GM23338 (cell line): Measurements from ENCODE around the gene TCEA2. TPM values are rescaled to one million over a fixed set of nuclear protein-coding genes. Genes with fewer than 3 reads are reported as not detected.

Experiments
- ATAC-seq: fragments of 200-7000 bp; cut with Tn5 transposase; 3 replicates; pipeline ENCODE4 v1.9.1; 2020
- DNase-seq: peaks from one replicate; pipeline ENCODE4 v3.0.0-alpha.2; 2015; ENCODE audit warnings: low spot score
- H2AFZ ChIP-seq: fragments of 200-600 bp; sonication (generic); 2 replicates; pipeline ENCODE4 v1.8.0; 2016; ENCODE audit warnings: antibody characterized with exemption, mild to moderate bottlenecking, moderate library complexity
- H3F3A ChIP-seq: fragments of 200-600 bp; sonication (generic); replicated peaks from 2 replicates; pipeline ENCODE4 v1.8.0; 2017; ENCODE audit warnings: antibody characterized with exemption, mixed run types, low read depth
- H3K27ac ChIP-seq: fragments of 200-600 bp; sonication (generic); 2 replicates; pipeline ENCODE4 v1.6.1; 2016; ENCODE audit warnings: low read depth
- H3K27me3 ChIP-seq: fragments of 200-600 bp; sonication (generic); 2 replicates; pipeline ENCODE4 v1.8.0; 2016; ENCODE audit warnings: mild to moderate bottlenecking, mixed run types, moderate library complexity; ENCODE audit not compliant: insufficient read depth
- H3K36me3 ChIP-seq: fragments of 200-600 bp; sonication (generic); 2 replicates; pipeline ENCODE4 v1.8.0; 2016; ENCODE audit warnings: mild to moderate bottlenecking; ENCODE audit not compliant: insufficient read depth
- H3K4me1 ChIP-seq: fragments of 200-600 bp; sonication (generic); 2 replicates; pipeline ENCODE4 v1.8.0; 2016; ENCODE audit warnings: mild to moderate bottlenecking, moderate library complexity; ENCODE audit not compliant: insufficient read depth
- H3K4me2 ChIP-seq: fragments of 200-600 bp; sonication (generic); 2 replicates; pipeline ENCODE4 v1.7.1; 2017; ENCODE audit warnings: mixed run types
- H3K4me3 ChIP-seq: fragments of 200-600 bp; sonication (generic); 2 replicates; pipeline ENCODE4 v1.6.1; 2016; ENCODE audit warnings: mixed run types
- H3K79me2 ChIP-seq: fragments of 200-600 bp; sonication (generic); replicated peaks from 2 replicates; pipeline ENCODE4 v1.8.0; 2017; ENCODE audit warnings: mild to moderate bottlenecking; ENCODE audit not compliant: insufficient read depth
- H3K9me2 ChIP-seq: fragments of 200-600 bp; sonication (generic); 2 replicates; pipeline ENCODE4 v1.8.0; 2017; ENCODE audit not compliant: insufficient read depth
- H4K20me1 ChIP-seq: fragments of 200-600 bp; sonication (generic); replicated peaks from 2 replicates; pipeline ENCODE4 v1.8.0; 2017; ENCODE audit warnings: mild to moderate bottlenecking; ENCODE audit not compliant: insufficient read depth
- H3K27ac Mint-ChIP-seq: 2 replicates; pipeline ENCODE4 v1.8.0; 2020; ENCODE audit warnings: inconsistent platforms, mild to moderate bottlenecking, moderate library complexity, mixed read lengths
- H3K27me3 Mint-ChIP-seq: 3 replicates; pipeline ENCODE4 v1.8.0; 2022; ENCODE audit warnings: low read depth, mild to moderate bottlenecking, moderate library complexity, mixed read lengths, inconsistent platforms; ENCODE audit not compliant: insufficient read depth, poor library complexity
- H3K36me3 Mint-ChIP-seq: 3 replicates; pipeline ENCODE4 v1.8.0; 2021; ENCODE audit warnings: low read depth, mild to moderate bottlenecking, inconsistent platforms, moderate library complexity, mixed read lengths
- H3K4me1 Mint-ChIP-seq: 3 replicates; pipeline ENCODE4 v1.8.0; 2020; ENCODE audit warnings: mild to moderate bottlenecking, inconsistent platforms, mixed read lengths
- H3K4me3 Mint-ChIP-seq: 3 replicates; pipeline ENCODE4 v1.8.0; 2021; ENCODE audit warnings: moderate library complexity, mild to moderate bottlenecking, inconsistent platforms, mixed read lengths
- H3K9me3 Mint-ChIP-seq: 3 replicates; pipeline ENCODE4 v1.8.0; 2020; ENCODE audit warnings: moderate library complexity, mild to moderate bottlenecking, inconsistent platforms, mixed read lengths
- CREB1 ChIP-seq: fragments of 250-450 bp; sonication (Bioruptor Pico); IDR thresholded peaks from 2 replicates; pipeline ENCODE4 v1.5.0; 2020; ENCODE audit warnings: low read depth, mild to moderate bottlenecking, moderate library complexity
- EZH2 ChIP-seq: fragments of 200-600 bp; sonication (generic); IDR thresholded peaks from one replicate; pipeline ENCODE4 v1.8.0; 2017; ENCODE audit warnings: antibody characterized with exemption, mild to moderate bottlenecking, low read depth; ENCODE audit not compliant: unreplicated experiment
- EZH2phosphoT487 ChIP-seq: fragments of 200-600 bp; sonication (generic); IDR thresholded peaks from one replicate; pipeline ENCODE4 v1.8.1; 2018; ENCODE audit warnings: antibody characterized with exemption; ENCODE audit not compliant: unreplicated experiment
- JUNB ChIP-seq: IDR thresholded peaks from one replicate; pipeline ENCODE4 v1.6.1; 2016; ENCODE audit warnings: antibody characterized with exemption; ENCODE audit not compliant: unreplicated experiment
- NANOG ChIP-seq: IDR thresholded peaks from 2 replicates; pipeline ENCODE4 v1.6.1; 2016; ENCODE audit warnings: antibody characterized with exemption, borderline replicate concordance
- STAT1 ChIP-seq: IDR thresholded peaks from one replicate; pipeline ENCODE4 v1.6.1; 2016; ENCODE audit warnings: antibody characterized with exemption; ENCODE audit not compliant: unreplicated experiment
- ZNF114 ChIP-seq: fragments of 250-450 bp; sonication (Bioruptor Pico); IDR thresholded peaks from 2 replicates; pipeline ENCODE4 v1.5.0; 2020; ENCODE audit warnings: mild to moderate bottlenecking, moderate library complexity
- polyA plus RNA-seq: library from polyadenylated mRNA; unstranded; fragments of >200 nt; fragmentation: Nextera tagmentation; extraction: Ambion mirVana; gene quantifications from 2 replicates; pipeline ENCODE4 v1.2.1, GENCODE V29; 2016
- total RNA-seq: library from RNA; depleted of rRNA; stranded (reverse); fragments of >200 nt; shearing (Covaris generic); gene quantifications from 2 replicates; pipeline ENCODE4 v1.2.3, GENCODE V29; 2014
- TF ChIP-seq, protein P1 (sequence below): IDR thresholded peaks from 2 replicates; pipeline ENCODE4 v1.6.1; 2016; ENCODE audit warnings: antibody characterized with exemption
- TF ChIP-seq, protein P2 (sequence below): fragments of 250-450 bp; sonication (Bioruptor Pico); IDR thresholded peaks from 2 replicates; pipeline ENCODE4 v1.5.0; 2020; ENCODE audit warnings: mild to moderate bottlenecking, moderate library complexity

The TCEA2 gene
- total and polyA plus RNA-seq, 2 experiments from 2014 or later: 21.0 to 54.4 TPM

DNA sequence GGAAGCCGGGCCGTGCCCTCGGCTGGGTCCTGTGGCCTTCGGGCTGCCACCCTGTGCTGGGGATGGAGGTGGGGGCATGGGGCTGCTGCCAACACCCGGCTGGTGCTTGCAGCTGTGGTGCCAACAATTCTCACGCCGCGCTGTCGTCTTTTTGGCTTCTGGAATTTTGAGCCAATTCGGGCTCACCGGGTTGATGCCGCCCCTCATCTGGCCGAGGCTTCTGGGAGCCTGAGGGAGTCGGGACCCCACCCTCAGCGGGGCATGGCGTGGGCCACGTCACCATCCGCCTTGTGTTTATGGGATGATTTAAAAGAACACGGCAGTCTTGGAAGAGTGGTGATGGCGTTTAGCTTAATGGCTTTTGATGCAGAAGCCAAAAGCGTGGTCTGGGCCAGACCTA is 53.0 kb downstream of the TCEA2 start:
- no peak overlapping the region for H3K4me2 ChIP-seq
- H3K4me1 ChIP-seq: no peaks in the 10 kb centered on the region; the same call in 1 of the 2 replicates
- no peaks in the 10 kb centered on the region for H3K36me3 ChIP-seq
- no peak overlapping the region for H3K4me3 ChIP-seq
- H2AFZ ChIP-seq: no peak overlapping the region
- TF ChIP-seq EZH2 (no peak), JUNB (no peak), CREB1 (no peak), STAT1 (no peak), NANOG (no peak), ZNF114 (no peak), EZH2phosphoT487 (no peak)
- TF ChIP-seq, protein P1, sequence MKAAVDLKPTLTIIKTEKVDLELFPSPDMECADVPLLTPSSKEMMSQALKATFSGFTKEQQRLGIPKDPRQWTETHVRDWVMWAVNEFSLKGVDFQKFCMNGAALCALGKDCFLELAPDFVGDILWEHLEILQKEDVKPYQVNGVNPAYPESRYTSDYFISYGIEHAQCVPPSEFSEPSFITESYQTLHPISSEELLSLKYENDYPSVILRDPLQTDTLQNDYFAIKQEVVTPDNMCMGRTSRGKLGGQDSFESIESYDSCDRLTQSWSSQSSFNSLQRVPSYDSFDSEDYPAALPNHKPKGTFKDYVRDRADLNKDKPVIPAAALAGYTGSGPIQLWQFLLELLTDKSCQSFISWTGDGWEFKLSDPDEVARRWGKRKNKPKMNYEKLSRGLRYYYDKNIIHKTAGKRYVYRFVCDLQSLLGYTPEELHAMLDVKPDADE: no peak
- TF ChIP-seq, protein P2, sequence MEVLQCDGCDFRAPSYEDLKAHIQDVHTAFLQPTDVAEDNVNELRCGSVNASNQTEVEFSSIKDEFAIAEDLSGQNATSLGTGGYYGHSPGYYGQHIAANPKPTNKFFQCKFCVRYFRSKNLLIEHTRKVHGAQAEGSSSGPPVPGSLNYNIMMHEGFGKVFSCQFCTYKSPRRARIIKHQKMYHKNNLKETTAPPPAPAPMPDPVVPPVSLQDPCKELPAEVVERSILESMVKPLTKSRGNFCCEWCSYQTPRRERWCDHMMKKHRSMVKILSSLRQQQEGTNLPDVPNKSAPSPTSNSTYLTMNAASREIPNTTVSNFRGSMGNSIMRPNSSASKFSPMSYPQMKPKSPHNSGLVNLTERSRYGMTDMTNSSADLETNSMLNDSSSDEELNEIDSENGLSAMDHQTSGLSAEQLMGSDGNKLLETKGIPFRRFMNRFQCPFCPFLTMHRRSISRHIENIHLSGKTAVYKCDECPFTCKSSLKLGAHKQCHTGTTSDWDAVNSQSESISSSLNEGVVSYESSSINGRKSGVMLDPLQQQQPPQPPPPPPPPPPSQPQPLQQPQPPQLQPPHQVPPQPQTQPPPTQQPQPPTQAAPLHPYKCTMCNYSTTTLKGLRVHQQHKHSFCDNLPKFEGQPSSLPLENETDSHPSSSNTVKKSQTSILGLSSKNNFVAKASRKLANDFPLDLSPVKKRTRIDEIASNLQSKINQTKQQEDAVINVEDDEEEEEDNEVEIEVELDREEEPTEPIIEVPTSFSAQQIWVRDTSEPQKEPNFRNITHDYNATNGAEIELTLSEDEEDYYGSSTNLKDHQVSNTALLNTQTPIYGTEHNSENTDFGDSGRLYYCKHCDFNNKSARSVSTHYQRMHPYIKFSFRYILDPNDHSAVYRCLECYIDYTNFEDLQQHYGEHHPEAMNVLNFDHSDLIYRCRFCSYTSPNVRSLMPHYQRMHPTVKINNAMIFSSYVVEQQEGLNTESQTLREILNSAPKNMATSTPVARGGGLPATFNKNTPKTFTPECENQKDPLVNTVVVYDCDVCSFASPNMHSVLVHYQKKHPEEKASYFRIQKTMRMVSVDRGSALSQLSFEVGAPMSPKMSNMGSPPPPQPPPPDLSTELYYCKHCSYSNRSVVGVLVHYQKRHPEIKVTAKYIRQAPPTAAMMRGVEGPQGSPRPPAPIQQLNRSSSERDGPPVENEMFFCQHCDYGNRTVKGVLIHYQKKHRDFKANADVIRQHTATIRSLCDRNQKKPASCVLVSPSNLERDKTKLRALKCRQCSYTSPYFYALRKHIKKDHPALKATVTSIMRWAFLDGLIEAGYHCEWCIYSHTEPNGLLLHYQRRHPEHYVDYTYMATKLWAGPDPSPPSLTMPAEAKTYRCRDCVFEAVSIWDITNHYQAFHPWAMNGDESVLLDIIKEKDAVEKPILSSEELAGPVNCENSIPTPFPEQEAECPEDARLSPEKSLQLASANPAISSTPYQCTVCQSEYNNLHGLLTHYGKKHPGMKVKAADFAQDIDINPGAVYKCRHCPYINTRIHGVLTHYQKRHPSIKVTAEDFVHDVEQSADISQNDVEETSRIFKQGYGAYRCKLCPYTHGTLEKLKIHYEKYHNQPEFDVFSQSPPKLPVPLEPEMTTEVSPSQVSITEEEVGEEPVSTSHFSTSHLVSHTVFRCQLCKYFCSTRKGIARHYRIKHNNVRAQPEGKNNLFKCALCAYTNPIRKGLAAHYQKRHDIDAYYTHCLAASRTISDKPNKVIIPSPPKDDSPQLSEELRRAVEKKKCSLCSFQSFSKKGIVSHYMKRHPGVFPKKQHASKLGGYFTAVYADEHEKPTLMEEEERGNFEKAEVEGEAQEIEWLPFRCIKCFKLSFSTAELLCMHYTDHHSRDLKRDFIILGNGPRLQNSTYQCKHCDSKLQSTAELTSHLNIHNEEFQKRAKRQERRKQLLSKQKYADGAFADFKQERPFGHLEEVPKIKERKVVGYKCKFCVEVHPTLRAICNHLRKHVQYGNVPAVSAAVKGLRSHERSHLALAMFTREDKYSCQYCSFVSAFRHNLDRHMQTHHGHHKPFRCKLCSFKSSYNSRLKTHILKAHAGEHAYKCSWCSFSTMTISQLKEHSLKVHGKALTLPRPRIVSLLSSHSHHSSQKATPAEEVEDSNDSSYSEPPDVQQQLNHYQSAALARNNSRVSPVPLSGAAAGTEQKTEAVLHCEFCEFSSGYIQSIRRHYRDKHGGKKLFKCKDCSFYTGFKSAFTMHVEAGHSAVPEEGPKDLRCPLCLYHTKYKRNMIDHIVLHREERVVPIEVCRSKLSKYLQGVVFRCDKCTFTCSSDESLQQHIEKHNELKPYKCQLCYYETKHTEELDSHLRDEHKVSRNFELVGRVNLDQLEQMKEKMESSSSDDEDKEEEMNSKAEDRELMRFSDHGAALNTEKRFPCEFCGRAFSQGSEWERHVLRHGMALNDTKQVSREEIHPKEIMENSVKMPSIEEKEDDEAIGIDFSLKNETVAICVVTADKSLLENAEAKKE (CRISPR knock-in tag): no peak
- no peaks in the 10 kb centered on the region for H3F3A ChIP-seq
- Mint-ChIP-seq H3K27ac (no peak overlapping the region), H3K4me1 (peaks cover 4% of the 10 kb centered on the region; the same call in 2 of the 3 replicates), H3K36me3 (no peaks in the 10 kb centered on the region), H3K9me3 (no peaks in the 10 kb centered on the region), H3K27me3 (peaks cover 14% of the 10 kb centered on the region), H3K4me3 (no peak overlapping the region)
- DNase-seq: peak; percentile 0
- no peaks in the 10 kb centered on the region for H4K20me1 ChIP-seq
- no peak overlapping the region for H3K27ac ChIP-seq
- H3K27me3 ChIP-seq: no peaks in the 10 kb centered on the region
- no peak for ATAC-seq
- H3K79me2 ChIP-seq: no peaks in the 10 kb centered on the region
- no peaks in the 10 kb centered on the region for H3K9me2 ChIP-seq
